Measurements from ENCODE around the gene AP3M1.

Gene AP3M1

DNA sequence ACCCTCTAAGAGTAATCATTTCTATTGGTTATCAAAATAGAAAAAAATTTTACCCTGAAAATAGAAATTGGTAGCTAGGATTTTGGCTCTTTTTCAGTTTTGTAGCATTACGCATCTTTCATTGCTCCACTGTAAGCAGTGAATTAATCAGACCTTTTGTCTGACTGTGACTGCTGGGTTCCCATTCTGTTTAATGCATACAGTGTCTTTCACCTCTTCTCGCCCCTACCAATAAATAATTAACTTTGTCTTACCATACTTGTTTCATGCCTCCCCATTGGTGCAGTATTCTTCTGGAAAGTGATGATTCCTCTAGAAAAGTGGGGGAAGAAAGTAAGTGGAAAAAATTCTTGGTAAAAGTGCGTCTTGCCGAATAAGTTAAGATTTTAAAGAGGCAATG is 73.2 kb downstream of the AP3M1 start:
- no peak for DNase-seq

DNA sequence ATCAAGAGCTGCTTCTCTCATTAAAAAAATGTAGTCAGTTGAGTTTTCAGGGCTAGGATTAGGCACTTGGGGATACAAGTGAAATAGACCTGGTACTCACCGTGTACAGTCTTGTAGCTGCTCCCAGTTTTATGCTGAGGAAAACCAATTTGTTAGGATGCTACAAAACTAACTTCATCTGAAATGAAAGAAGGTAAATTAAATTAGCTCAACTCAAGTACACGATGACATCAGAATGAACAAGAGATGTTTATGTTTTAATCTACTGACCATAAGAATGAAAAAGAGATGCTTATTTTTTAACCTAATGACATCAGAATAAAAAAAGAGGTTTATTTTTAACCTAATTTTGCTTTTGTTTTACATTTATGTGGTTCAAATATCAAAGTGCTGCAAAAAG is 73.7 kb downstream of the AP3M1 start:
- no peak for DNase-seq

DNA sequence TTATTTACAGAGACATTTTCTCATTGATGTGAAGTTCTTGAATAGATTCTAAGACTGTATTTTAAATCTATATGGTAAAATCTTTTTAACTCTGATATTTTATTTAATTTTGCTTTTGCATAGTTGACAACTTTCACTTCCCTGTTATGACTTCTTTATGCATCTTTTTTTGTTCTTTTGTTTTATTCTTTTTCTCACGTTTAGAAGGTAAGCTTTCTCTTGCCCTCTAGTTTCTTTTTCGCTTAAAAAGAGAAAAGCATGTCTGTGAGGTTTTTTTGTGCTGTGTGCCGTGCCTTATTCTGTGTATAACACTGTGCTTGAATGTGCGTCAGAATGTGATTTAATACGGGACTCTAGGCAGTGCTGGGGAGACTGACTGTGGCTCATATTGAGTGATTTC is 74.7 kb downstream of the AP3M1 start:
- no peak for DNase-seq

DNA sequence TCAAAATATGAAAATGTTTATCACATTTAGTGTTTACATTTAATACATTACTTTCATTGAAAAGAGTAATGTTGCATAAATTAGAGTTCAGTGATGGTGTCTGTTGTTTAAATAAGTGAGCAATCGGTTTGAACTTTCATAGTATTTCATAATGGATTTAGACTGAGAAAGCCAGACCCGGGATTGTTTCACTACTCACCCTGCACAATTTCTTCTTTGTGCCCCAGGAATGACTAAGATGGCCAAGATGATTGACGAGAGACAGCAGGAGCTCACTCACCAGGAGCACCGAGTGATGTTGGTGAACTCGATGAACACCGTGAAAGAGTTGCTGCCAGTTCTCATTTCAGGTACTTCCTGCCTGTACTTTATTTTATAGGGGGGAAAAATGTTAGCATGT is 78.1 kb downstream of the AP3M1 start:
- no peak for DNase-seq

DNA sequence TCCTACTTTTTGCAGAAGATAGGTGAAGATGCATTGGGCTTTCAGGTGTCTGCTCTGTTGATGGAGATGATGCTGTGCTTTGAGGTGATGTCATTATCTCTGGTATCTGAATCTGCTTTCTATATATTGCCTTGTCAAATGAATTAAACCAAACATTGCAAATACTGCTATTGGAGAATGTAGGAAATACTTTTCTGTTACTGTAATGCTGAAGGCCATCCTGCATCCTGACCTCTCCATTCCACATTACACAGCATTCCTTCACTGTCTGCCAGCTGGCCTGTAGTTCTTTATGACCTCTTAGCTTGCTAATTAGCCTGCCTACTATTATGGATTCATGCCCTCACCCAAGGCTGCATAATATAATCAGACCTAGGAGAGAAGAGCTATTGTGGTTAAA is 79.5 kb downstream of the AP3M1 start:
- DNase-seq = no peak

Measured in effector CD4-positive, alpha-beta T cell (primary cell).